Mucosa of rectum (tissue), 2 donors: ENCODE results near the gene HTRA1.

Experiments
- H3K27ac ChIP-seq, 2 donors: one replicate each; pipeline ENCODE4 v1.7.0; 2013; ENCODE audit warnings: inconsistent platforms in 2 of 2, low read depth in 2 of 2, low read length in 2 of 2
- H3K27me3 ChIP-seq, 2 donors: one replicate each; pipeline ENCODE4 v1.7.0; 2013; ENCODE audit warnings: low read length in 2 of 2; ENCODE audit not compliant: control insufficient read depth in 2 of 2, insufficient read depth in 2 of 2
- H3K36me3 ChIP-seq, 2 donors: one replicate each; pipeline ENCODE4 v1.7.0; 2013; ENCODE audit warnings: low read length in 2 of 2; ENCODE audit not compliant: control insufficient read depth in 2 of 2, insufficient read depth in 2 of 2
- H3K4me1 ChIP-seq, 2 donors: one replicate each; pipeline ENCODE4 v1.7.0; 2013; ENCODE audit warnings: low read length in 2 of 2, mild to moderate bottlenecking in 1 of 2; ENCODE audit not compliant: control insufficient read depth in 2 of 2, insufficient read depth in 2 of 2
- H3K4me3 ChIP-seq, 2 donors: one replicate each; pipeline ENCODE4 v1.7.0; 2013; ENCODE audit warnings: low read length in 2 of 2
- H3K9ac ChIP-seq, 2 donors: one replicate each; pipeline ENCODE4 v1.7.0; 2013; ENCODE audit warnings: low read length in 2 of 2, low read depth in 1 of 2, mild to moderate bottlenecking in 1 of 2
- H3K9me3 ChIP-seq, 2 donors: one replicate each; pipeline ENCODE4 v1.7.0; 2013; ENCODE audit warnings: low read length in 2 of 2; ENCODE audit not compliant: control insufficient read depth in 2 of 2
- donor health status: healthy.
- donor health status: Normal muscosa, but diverticular disease.

HTRA1 gene

DNA sequence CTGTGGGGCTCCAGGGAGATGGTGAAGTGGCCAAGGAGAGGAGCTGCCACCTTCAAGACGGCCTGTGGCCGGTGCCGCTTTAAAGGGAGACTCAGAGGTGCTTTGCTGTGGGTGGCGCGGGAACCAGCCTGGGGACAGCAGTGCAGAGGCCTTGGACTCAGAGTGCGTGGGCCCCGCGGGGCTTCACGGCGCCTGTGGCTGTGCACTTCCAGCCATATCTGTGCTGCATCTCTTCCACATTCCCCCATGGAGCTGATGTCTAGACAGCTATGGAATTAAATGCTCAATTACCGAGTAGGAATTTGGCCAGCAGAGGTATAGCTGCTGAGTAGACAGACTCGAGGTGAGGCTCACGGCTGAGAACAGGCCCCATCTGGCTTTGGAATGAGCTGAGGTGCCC lies 41.7 kb downstream of the HTRA1 start:
- peaks cover 6 to 7% of the 10 kb centered on the region in 2 donors for H3K4me1 ChIP-seq
- H3K27ac ChIP-seq, result no peak overlapping the region
- no peak overlapping the region for H3K9ac ChIP-seq

DNA sequence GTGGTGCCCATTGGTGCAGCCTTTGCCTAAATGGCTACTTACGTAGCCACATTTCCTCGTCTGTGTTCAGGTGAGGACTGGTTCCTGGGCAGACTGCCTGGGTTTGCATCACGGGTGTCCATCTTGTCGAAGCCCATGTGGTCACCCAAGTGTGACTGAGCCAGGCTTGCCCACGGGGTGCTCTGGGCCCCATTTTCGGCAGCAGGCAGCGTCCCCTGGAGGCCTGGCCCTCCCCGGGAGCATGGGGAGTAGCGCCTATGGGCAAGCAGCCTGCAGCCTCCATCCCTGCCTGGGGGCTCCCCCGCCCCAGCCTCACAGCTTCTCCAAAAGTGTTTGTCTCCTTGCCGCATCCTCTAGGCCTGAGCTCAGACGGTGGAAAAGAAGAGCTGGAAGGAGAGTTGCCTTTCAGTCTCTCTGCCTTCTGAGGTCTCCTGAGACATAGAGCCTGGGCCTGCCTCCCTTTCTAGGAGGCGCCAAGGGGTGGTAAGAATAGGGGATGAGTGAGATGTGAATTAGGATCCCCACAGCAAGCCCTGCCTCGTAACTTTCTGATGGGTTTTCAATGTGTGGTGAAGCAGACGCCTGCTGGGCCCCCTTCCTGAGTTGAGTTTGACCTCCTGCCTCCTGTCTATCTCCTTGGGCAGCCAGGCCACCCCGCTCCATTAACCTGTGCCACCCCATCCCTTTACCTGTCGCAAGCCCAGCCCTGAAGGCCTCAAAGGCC lies 42.7 kb downstream of the HTRA1 start:
- Histone ChIP-seq H3K27ac (no peak overlapping the region), H3K36me3 (no peaks in the 10 kb centered on the region), H3K9ac (no peak overlapping the region), H3K9me3 (no peaks in the 10 kb centered on the region), H3K4me1 (peaks cover 2 to 4% of the 10 kb centered on the region in 2 donors), H3K27me3 (no peaks in the 10 kb centered on the region), H3K4me3 (no peak overlapping the region)

More for the DNA sequence above, 41.7 kb downstream of the HTRA1 start:
- Histone ChIP-seq H3K27me3 (no peaks in the 10 kb centered on the region), H3K36me3 (no peaks in the 10 kb centered on the region), H3K4me3 (no peak overlapping the region), H3K9me3 (no peaks in the 10 kb centered on the region)

DNA sequence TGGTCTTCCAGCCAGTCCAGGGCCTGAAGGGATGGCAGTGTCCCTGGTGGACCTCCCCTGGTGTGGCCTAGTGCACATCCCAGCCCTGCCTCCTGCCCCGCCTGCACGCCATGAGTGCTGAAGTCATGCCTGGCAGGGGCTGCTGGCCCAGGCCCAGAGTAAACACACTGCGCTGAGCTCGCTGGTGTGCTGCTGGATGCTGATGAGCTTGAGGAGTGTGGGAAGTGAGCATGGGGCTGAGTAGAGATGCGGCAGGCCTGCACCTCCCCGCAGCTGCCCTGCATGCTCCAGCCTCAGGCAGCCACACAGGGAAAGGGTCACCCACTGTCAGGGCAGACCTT lies 43.2 kb downstream of the HTRA1 start:
- H3K9me3 ChIP-seq, result no peaks in the 10 kb centered on the region
- H3K27me3 ChIP-seq, result no peaks in the 10 kb centered on the region
- H3K27ac ChIP-seq, result no peak overlapping the region
- no peaks in the 10 kb centered on the region for H3K36me3 ChIP-seq
- peaks cover 0 to 4% of the 10 kb centered on the region in 2 donors for H3K4me1 ChIP-seq
- no peak overlapping the region for H3K9ac ChIP-seq
- no peak overlapping the region for H3K4me3 ChIP-seq

DNA sequence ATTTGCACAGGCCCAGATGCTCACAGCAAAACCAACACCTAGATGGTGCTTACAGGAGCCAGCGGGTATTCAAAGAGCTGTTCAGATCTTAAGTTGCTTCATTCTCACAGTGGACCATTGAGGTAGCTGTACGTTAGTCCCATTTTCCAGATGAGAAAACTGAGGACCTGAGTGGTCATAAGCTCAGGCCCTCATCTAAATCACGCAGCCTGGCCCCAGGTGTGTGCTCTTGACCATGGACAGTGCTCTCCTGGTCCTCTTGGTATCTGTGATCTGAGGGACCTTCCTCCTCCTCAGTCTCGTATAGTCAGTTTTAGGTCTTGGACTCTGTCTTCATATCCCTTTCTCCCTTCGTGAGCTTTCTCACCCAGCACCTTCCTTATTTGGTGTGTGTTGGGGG lies 43.7 kb downstream of the HTRA1 start:
- Histone ChIP-seq H3K9ac (no peak overlapping the region), H3K36me3 (no peaks in the 10 kb centered on the region)

DNA sequence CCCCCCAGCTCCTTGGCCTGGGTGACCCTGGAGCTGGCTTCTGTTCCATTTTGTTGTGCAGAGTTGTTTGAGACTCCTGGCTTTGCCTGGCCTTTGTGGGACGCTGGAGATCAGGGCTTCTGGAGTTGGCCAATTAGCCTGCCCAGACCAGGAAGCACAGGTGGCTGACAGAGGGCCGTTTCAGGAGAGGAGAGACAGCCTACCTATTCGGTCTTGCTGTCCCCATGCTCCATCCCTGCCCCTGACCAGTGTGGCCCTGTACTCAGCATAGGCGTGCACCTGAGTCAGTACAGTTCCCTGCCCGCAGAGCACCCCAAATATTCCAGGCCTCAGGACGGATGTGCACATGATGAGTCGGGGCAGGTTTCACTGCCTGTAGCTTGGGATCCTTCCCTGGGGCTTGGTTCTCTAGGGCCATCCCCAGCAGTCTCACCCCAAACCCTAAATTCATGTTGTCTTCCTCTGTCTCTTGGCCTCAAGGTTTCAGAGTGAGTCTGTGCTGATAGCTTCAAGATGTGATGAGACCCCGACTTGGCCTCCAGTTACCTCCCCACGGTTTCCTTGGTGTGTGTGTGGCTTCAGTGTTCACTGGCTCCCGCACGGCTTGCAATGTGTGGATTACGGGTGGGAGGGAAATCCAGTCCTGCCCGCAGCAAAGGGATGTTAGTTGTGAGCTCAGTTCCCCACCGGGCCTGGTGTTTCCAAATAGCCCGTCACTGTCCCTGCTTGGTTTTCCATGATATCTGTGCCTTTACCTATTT lies 44.7 kb downstream of the HTRA1 start:
- Histone ChIP-seq H3K27ac (no peak overlapping the region), H3K4me1 (peaks cover 0 to 4% of the 10 kb centered on the region in 2 donors)

More for the DNA sequence above, 43.7 kb downstream of the HTRA1 start:
- no peak overlapping the region for H3K27ac ChIP-seq
- no peak overlapping the region for H3K4me3 ChIP-seq
- no peaks in the 10 kb centered on the region for H3K27me3 ChIP-seq
- no peaks in the 10 kb centered on the region for H3K9me3 ChIP-seq
- peaks cover 0 to 4% of the 10 kb centered on the region in 2 donors for H3K4me1 ChIP-seq

DNA sequence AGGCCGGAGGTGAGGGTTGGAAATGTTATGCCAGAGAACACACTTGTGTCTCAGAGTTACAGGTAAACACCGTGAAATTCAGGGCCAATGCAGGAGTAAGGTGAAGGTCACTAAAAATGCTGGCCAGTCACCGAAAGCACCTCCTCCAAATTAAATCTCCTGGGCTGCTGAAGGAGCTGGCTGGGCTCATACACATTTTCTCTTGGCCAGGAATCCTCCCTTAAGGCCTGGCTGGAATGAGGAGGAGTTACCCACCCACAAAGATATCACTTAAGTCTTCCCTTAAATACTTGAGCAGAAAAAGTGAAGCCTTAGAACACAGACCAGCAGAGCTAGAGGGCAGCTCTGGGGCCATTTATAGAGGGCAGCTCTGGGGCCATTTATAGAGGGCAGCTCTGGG lies 46.3 kb downstream of the HTRA1 start:
- Histone ChIP-seq H3K27ac (no peak overlapping the region), H3K4me3 (no peak overlapping the region), H3K9me3 (no peaks in the 10 kb centered on the region), H3K27me3 (no peaks in the 10 kb centered on the region), H3K36me3 (no peaks in the 10 kb centered on the region), H3K9ac (no peak overlapping the region), H3K4me1 (peaks cover 0 to 4% of the 10 kb centered on the region in 2 donors)

More for the DNA sequence above, 44.7 kb downstream of the HTRA1 start:
- no peak overlapping the region for H3K4me3 ChIP-seq
- no peaks in the 10 kb centered on the region for H3K27me3 ChIP-seq
- no peaks in the 10 kb centered on the region for H3K9me3 ChIP-seq
- no peaks in the 10 kb centered on the region for H3K36me3 ChIP-seq
- H3K9ac ChIP-seq, result no peak overlapping the region

DNA sequence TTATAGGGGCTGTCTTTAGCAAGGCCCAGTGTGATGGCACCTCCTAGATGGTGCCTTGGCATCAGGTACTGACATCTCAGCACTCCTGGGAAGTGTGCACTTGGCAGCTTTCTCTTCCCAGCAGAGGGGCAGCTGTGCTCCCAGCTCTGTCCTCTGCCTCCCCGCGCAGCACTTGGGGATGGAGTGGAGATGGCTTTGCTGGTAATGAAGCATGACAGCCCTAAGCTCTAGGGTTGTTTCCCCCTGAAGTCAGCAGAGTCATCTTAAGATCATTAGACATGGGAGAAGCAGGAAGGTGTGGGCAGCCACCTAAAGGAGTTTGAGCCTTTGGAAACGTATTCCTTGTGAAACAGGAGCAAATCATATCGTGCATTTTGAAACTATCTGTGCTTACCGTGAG lies 46.7 kb downstream of the HTRA1 start:
- Histone ChIP-seq H3K9me3 (no peaks in the 10 kb centered on the region), H3K9ac (no peak overlapping the region), H3K27ac (no peak overlapping the region), H3K4me1 (peaks cover 0 to 4% of the 10 kb centered on the region in 2 donors), H3K27me3 (no peaks in the 10 kb centered on the region), H3K36me3 (no peaks in the 10 kb centered on the region), H3K4me3 (no peak overlapping the region)

DNA sequence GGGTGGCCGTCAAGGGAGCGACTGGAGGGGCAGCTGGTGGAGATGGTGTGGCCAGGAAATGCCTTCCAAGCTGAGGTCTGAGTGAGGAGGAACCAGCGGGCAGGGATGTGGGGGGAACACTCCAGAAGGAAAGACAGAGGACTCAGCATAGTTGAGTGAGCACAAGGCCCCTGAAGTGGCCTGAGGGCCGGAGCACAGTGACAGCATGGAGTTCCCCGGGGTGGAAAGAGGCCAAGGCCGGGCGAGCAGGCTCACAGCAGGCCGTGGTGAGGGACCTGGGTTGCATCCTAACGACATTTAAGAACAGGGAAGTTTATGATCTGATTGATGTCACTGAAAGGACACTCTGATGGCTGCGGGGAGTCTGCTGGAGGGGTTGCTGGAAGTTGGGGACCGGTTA lies 48.0 kb downstream of the HTRA1 start:
- Histone ChIP-seq H3K27me3 (no peaks in the 10 kb centered on the region), H3K9ac (no peak overlapping the region), H3K4me3 (no peak overlapping the region), H3K27ac (no peak overlapping the region), H3K9me3 (no peaks in the 10 kb centered on the region), H3K36me3 (no peaks in the 10 kb centered on the region), H3K4me1 (peaks cover 0 to 4% of the 10 kb centered on the region in 2 donors)

DNA sequence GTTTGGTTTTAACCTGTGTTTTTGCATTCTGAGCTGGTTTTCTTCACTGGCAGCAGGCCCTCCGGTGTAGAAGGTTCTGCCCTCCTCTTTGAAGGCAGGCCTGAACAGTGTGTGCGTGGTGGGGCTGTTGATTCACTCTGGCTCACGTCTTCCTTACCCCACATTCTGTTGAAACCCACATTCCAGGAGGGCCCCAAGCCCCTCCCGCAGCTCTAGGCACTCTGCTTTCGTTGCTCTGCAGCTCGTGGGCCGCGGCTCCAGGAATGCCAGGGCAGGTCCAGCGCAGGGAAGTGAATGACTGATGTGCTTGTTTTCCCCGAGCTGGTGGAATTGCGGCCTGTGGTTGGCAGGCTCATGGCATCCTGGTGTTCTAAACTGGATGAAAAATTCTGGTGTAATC lies 49.0 kb downstream of the HTRA1 start:
- Histone ChIP-seq H3K27ac (no peak overlapping the region), H3K4me3 (no peak overlapping the region), H3K27me3 (no peaks in the 10 kb centered on the region), H3K9ac (no peak overlapping the region), H3K36me3 (no peaks in the 10 kb centered on the region), H3K9me3 (no peaks in the 10 kb centered on the region), H3K4me1 (no peaks in the 10 kb centered on the region)

DNA sequence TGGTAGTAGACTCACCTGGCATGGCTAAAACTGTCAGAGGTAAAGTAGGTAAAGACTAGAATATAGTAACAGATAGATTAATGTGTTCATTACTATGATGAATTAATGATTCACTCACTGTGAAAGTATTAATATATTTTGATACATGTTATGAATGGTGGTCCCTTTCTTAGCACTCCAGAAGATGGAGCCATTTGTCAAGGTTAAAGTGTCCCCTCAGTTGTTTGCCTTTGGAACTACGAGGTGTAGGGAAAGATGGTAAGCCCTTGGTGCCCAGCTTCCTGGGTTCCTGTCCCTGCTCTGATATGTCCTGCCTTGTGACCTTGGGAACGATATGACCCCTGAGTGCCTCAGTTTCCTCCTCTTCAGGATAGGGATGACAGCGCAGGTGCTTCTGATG lies 49.4 kb downstream of the HTRA1 start:
- Histone ChIP-seq H3K9ac (no peak overlapping the region), H3K4me3 (no peak overlapping the region), H3K9me3 (no peaks in the 10 kb centered on the region), H3K27me3 (no peaks in the 10 kb centered on the region), H3K27ac (no peak overlapping the region), H3K4me1 (no peaks in the 10 kb centered on the region), H3K36me3 (no peaks in the 10 kb centered on the region)
